ENCODE data around the gene MEF2C.

MEF2C gene

GRCh38 chr5:88826646-88827585, 56.1 kb downstream of the MEF2C start:
- DNase-seq, result no peak

GRCh38 chr5:88825584-88826315, 57.2 kb downstream of the MEF2C start:
- no peak for DNase-seq

- DNase-seq, result no peak
Observed at GRCh38 chr5:88824892-88825583, 57.9 kb downstream of the MEF2C start.

- no peak for DNase-seq
Observed at GRCh38 chr5:88824141-88824540, 58.8 kb downstream of the MEF2C start.

GRCh38 chr5:88823201-88823600, 59.8 kb downstream of the MEF2C start:
- no peak for DNase-seq

- DNase-seq, result no peak
Observed at GRCh38 chr5:88821161-88821560, 61.8 kb downstream of the MEF2C start.

- DNase-seq, result no peak
Observed at GRCh38 chr5:88820581-88820980, 62.4 kb downstream of the MEF2C start.

- no peak for DNase-seq
Observed at GRCh38 chr5:88819301-88819999, 63.5 kb downstream of the MEF2C start.

- no peak for DNase-seq
Observed at GRCh38 chr5:88818296-88818695, 64.7 kb downstream of the MEF2C start.

- no peak for DNase-seq
Observed at GRCh38 chr5:88816195-88816594, 66.8 kb downstream of the MEF2C start.

GRCh38 chr5:88815050-88815789, 67.8 kb downstream of the MEF2C start:
- no peak for DNase-seq

GRCh38 chr5:88813805-88814575, 69.0 kb downstream of the MEF2C start:
- DNase-seq, result no peak

GRCh38 chr5:88813244-88813643, 69.7 kb downstream of the MEF2C start:
- no peak for DNase-seq

- no peak for DNase-seq
Observed at GRCh38 chr5:88808153-88808552, 74.8 kb downstream of the MEF2C start.

- no peak for DNase-seq
Observed at GRCh38 chr5:88807327-88807726, 75.7 kb downstream of the MEF2C start.

GRCh38 chr5:88806338-88806737, 76.6 kb downstream of the MEF2C start:
- no peak for DNase-seq

- DNase-seq, result no peak
Observed at GRCh38 chr5:88805151-88805784, 77.7 kb downstream of the MEF2C start.

GRCh38 chr5:88804444-88804843, 78.5 kb downstream of the MEF2C start:
- DNase-seq, result no peak

- DNase-seq, result no peak
Observed at GRCh38 chr5:88803309-88803708, 79.7 kb downstream of the MEF2C start.

GRCh38 chr5:88799938-88800535, 82.9 kb downstream of the MEF2C start:
- no peak for DNase-seq
